Measurements from ENCODE around the gene CLASP1. TPM values are rescaled to one million over a fixed set of nuclear protein-coding genes. Genes with fewer than 3 reads are reported as not detected.
"Not testable (repeated sequence)": the region's sequence is repeated elsewhere in the genome, so short reads cannot be mapped to it uniquely, and the experiment has no call there.

CLASP1 gene
- total and polyA plus RNA-seq, 8 donors = 5.7 to 188 (median 20.8) TPM

GRCh38 chr2:121321476-121321875, 327.8 kb downstream of the CLASP1 start:
- WGBS, 5 donors = 84 to 89% (median 86%) methylated on average over 7 to 8 of the region's 8 CpGs
- no peak overlapping the region for H3K27ac ChIP-seq
- H3K27me3 ChIP-seq = peaks cover 0 to 3% (median 0%) of the 10 kb centered on the region in 3 donors
- H3K9me3 ChIP-seq = no peaks in the 10 kb centered on the region
- DNase-seq = no peak
- intact Hi-C loops (cut with DNase I; ENCODE audit: low total_unique reads) = no loop called here
- TF ChIP-seq POLR2A (IDR thresholded peaks at IDR 0.05) (no peak), CTCF (IDR thresholded peaks at IDR 0.05) (no peak), EP300 (IDR thresholded peaks at IDR 0.05) (no peak)
- H3K4me1 ChIP-seq = no peaks in the 10 kb centered on the region
- H3K36me3 ChIP-seq = no peaks in the 10 kb centered on the region
- H3K4me3 ChIP-seq = no peak overlapping the region

- 29 to 53% (median 45%) methylated on average over 3 of the region's 3 CpGs for WGBS, 5 donors
- no peak overlapping the region for H3K27ac ChIP-seq
- H3K4me1 ChIP-seq = no peaks in the 10 kb centered on the region
- peak in 1 of 2 donors; percentile 32 for DNase-seq
- TF ChIP-seq CTCF (IDR thresholded peaks at IDR 0.05) (no peak), EP300 (IDR thresholded peaks at IDR 0.05) (no peak), POLR2A (IDR thresholded peaks at IDR 0.05) (no peak), POLR2AphosphoS5 (IDR thresholded peaks at IDR 0.05) (no peak)
- no peak overlapping the region for H3K4me3 ChIP-seq
- no peaks in the 10 kb centered on the region for H3K9me3 ChIP-seq
- intact Hi-C loops (cut with DNase I; ENCODE audit: low total_unique reads) = no loop called here
- H3K27me3 ChIP-seq = peaks cover 0 to 3% (median 0%) of the 10 kb centered on the region in 3 donors
- no peaks in the 10 kb centered on the region for H3K36me3 ChIP-seq
Measured at GRCh38 chr2:121319941-121320340, 329.3 kb downstream of the CLASP1 start.

- H3K4me3 ChIP-seq = no peak overlapping the region
- DNase-seq = peak in 1 of 2 donors; percentile 15
- H3K27ac ChIP-seq = no peak overlapping the region
- H3K27me3 ChIP-seq = peaks cover 0 to 3% (median 0%) of the 10 kb centered on the region in 3 donors
- no peaks in the 10 kb centered on the region for H3K4me1 ChIP-seq
- H3K36me3 ChIP-seq = no peaks in the 10 kb centered on the region
- TF ChIP-seq CTCF (IDR thresholded peaks at IDR 0.05) (no peak), POLR2AphosphoS5 (IDR thresholded peaks at IDR 0.05) (no peak), EP300 (IDR thresholded peaks at IDR 0.05) (no peak), POLR2A (IDR thresholded peaks at IDR 0.05) (no peak)
- WGBS, 5 donors = 81 to 97% (median 96%) methylated on average over 7 of the region's 7 CpGs
- no peaks in the 10 kb centered on the region for H3K9me3 ChIP-seq
- intact Hi-C loops (cut with DNase I; ENCODE audit: low total_unique reads) = no loop called here
Measured at GRCh38 chr2:121316986-121317385, 332.3 kb downstream of the CLASP1 start.

DNA sequence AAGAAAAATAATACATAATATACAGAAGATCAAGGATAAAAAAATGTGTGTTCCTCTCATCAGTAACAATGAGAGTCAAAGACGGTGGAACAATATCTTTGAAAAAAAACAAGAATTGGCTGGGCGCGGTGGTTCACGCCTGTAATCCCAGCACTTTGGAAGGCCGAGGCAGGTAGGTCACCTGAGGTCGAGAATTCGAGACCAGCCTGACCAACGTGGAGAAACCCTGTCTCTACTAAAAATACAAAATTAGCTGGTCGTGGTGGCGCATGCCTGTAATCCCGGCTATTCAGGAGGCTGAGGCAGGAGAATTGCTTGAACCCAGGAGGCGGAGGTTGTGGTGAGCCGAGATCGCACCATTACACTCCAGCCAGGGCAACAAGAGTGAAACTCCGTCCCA, 335.6 kb downstream of the CLASP1 start:
- peak in 1 of 2 donors; percentile 0 for DNase-seq
- intact Hi-C loops (cut with DNase I; ENCODE audit: low total_unique reads); H3K4me1 ChIP-seq; H3K27ac ChIP-seq; H3K27me3 ChIP-seq; H3K9me3 ChIP-seq; H3K4me3 ChIP-seq; H3K36me3 ChIP-seq: not testable (repeated sequence)
- 82 to 88% (median 84%) methylated on average over 15 of the region's 15 CpGs for WGBS, 5 donors

DNA sequence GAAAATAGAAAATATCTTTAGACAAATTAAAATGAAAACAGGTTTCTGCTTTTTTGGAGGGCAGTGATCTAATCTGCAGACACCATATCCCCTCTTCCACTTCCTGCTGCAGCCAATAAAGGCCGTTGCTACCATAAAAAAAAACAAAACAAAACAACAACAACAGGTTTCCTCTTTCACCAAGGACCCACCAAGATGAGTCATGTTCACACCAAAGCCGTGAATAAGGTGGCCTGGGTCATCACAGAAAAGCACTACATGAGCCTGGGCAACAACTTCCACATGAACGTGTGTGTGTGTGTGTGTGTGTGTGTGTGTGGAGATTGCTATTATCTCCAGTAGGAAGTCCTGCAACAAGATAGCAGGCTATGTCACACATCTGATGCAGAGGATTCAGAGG, 339.5 kb downstream of the CLASP1 start:
- H3K4me3 ChIP-seq = no peak overlapping the region
- no peaks in the 10 kb centered on the region for H3K9me3 ChIP-seq
- no peaks in the 10 kb centered on the region for H3K36me3 ChIP-seq
- peak in 1 of 2 donors; percentile 5 for DNase-seq
- intact Hi-C loops (cut with DNase I; ENCODE audit: low total_unique reads) = no loop called here
- H3K27ac ChIP-seq = no peak overlapping the region
- TF ChIP-seq EP300 (IDR thresholded peaks at IDR 0.05) (no peak), POLR2AphosphoS5 (IDR thresholded peaks at IDR 0.05) (no peak), POLR2A (IDR thresholded peaks at IDR 0.05) (no peak), CTCF (IDR thresholded peaks at IDR 0.05) (no peak)
- H3K4me1 ChIP-seq = no peaks in the 10 kb centered on the region
- no peaks in the 10 kb centered on the region for H3K27me3 ChIP-seq
- 28 to 50% (median 42%) methylated on average over 3 of the region's 3 CpGs for WGBS, 5 donors

All from stomach (tissue), 9 donors.